GM12872 (cell line): ENCODE data around the gene VGLL4.

Experiments used
- TF ChIP-seq, protein P1 (sequence below): IDR thresholded peaks from 3 replicates; pipeline ENCODE4 v1.5.1; 2011; ENCODE audit warnings: low read depth, mild to moderate bottlenecking, low read length, moderate library complexity; ENCODE audit not compliant: insufficient read depth

Gene VGLL4

DNA sequence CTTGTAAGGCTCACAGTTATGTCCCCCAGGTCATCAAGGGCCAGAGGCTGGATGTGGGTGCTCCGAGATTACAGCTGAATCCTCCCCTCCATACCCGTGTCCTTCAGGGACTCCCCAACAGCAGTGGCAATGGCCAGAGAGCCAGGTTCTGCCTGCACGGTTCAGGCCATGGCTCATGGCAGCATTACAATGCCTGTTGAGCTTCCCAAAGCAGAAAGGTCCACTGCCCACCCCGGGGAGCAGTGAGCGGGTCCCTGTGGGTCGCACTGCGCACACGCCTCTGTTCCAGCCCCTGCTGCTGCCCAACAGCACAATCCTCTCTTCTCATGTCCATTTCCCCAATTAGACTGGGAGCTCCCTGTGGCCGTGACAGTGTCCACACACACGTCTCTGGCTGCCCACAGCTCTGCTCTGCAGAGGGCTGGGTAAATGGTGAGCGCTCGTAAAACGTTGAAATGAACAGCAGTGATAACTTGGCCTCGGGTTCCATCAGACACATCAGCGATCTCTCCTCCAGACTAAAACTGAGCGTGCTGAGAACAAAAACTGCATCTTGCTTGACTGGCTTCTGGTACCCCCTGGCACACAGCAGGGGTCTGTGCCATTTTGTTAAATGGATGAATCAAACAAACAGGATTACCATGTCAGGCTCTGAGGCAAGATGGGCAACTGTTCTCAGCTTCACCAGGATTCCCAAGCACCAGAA is 80.4 kb downstream of the VGLL4 start:
- TF ChIP-seq, protein P1, sequence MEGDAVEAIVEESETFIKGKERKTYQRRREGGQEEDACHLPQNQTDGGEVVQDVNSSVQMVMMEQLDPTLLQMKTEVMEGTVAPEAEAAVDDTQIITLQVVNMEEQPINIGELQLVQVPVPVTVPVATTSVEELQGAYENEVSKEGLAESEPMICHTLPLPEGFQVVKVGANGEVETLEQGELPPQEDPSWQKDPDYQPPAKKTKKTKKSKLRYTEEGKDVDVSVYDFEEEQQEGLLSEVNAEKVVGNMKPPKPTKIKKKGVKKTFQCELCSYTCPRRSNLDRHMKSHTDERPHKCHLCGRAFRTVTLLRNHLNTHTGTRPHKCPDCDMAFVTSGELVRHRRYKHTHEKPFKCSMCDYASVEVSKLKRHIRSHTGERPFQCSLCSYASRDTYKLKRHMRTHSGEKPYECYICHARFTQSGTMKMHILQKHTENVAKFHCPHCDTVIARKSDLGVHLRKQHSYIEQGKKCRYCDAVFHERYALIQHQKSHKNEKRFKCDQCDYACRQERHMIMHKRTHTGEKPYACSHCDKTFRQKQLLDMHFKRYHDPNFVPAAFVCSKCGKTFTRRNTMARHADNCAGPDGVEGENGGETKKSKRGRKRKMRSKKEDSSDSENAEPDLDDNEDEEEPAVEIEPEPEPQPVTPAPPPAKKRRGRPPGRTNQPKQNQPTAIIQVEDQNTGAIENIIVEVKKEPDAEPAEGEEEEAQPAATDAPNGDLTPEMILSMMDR: no peak

DNA sequence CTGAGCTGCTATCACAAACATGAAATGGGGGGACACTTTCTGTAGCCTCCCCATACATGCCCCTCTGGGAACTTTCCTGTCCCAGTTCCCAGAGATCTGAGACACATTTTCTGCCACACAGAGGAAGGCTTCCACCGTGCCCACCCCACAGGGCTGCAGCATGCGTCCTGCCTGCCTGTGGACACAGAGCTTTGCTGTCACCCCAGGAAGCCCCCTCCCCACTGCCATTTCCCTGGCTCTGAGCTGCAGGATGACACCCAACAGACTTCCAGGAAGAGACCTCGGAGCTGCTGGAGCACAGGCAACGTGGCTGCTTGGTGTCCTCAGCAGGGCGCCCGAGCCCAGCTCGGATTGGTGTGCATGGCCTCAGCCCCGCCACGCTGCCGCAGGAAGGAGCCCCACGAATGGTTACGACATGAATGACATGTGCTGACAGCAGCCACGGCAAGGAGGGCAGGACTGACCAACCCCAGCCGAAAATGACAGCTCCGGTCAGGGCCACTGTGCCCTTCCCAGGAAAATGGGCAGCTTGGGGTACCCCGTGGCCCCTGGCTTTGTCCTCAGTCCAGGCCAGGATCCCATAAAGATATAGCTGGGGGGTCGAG is 81.3 kb downstream of the VGLL4 start:
- TF ChIP-seq, protein P1: no peak

DNA sequence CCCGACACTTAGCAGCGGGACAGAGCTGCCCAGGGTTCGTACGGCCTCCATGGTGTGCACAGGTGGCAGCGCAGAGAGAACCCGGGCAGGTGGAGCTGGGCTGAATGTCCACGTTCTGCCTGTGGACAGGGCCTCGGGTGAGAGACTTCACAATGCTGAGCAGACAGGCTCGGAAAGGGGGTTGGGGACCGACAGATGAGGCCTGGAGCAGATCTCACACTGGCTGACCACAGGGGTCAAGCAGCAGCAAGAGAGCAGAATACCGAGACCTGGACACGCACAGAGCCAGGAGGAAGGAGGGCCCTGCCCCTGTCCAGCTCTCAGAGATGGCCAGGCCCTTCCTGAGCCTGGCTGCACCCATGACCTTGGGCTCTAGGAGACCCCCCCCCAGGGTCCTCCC is 83.0 kb downstream of the VGLL4 start:
- TF ChIP-seq, protein P1: no peak

DNA sequence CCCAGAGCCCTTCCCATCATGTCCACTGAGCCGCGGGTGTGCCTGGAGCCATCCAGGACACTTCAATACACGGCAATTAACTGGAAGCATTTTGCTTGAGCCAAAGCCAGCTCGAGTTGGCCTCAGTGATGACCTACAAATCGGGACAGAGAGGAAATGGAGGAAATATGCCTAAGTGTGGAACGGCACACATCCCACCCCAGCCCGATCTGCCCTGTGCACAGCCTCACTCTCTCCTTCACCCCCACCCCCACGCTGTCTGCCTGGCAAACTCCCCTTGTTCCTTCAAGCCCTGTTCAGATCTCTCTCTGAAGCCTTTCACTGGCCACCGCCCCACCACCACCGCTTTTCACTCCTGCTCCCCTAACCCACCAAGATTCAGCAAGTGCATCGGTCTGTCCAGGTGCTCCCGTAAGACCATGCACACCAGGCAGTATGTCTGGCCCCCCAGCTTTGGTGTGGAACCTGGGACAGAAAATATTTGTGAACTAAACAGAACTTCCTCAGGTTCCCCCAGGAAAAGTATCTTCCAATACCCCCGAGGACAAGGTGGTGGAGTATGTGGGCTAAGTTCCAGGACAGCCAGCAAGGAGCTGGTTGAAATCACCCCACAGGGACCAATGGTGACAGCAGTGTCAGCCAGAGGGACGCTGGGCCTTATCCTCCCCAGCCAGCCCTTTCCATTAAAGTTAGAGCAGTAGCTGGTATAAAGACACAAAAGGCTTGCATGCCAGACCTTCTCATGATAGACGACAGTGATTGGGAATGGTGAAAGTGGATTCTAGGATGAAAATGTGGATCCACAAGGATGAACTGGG is 83.7 kb downstream of the VGLL4 start:
- TF ChIP-seq, protein P1: no peak

DNA sequence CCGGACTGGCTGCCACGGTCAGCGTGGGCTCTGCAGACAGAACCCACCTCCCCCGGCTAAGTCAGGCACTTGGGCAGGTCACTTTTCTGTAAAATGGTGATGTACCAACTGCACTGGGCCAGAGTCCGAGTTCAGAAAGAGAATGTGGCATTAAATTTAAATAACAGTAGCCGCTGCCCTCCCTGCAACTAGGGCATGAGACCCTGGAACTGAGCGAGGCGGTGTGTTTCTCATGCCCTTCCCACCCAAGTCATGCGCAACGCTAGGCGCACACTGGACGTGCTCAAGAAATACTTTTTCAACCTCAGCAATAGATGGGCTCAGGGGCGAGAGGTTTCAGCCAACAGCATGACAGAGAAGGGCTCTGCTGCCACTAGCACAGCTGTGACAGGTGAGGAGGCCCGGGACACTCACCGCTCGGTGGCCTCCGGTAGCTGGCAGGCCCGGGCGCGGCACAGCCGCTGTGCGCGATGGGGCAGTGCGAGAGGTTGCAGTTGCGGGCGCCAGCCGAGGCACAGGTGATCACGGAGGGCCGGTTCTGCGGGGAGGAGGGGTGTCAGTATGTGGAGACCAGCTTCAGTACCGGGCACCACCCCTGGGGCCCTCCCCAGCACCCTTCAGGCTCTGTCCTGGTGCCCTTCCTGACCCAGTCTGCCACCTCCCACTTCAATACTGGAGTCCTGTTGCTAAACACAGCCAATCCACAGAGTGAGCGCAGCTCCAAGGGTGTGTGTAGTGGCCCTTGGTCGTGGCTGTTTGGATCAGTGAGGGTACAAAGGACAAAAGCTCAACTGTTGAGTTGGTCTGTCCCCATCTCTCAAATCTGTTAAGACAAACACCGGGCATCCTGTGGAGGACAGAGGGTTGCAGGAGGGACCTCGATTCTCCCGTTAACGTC is 84.5 kb downstream of the VGLL4 start:
- TF ChIP-seq, protein P1: no peak

DNA sequence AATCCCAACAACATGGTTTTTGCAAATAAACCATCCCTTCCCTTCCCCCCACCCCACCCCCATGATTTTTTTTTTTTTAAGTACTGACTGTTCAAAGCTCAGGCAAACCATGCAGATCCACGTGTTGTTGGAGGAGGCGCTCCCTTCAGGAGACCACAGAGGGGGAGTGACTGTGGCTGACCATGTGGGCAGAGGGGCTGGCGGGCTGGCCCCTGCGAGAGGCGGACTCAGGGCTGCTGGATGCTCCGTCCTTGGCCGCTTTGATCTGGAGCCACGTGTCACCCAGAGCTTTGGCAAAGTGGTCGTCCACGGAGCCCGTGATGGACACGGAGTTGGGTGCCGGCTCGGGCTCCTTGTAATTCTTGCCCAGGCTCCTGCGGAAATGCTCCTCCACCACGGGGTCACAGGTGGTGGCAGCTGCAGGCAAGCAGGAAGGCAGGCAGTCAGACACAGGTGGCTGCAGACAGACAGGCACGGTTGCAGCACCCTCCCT is 85.3 kb downstream of the VGLL4 start:
- TF ChIP-seq, protein P1: no peak
